Loucy (cell line): Measurements from ENCODE around the gene ZNF560.

Experiments used
- CTCF ChIP-seq: fragments of 200-600 bp; sonication (generic); conservative IDR thresholded peaks from 2 replicates; pipeline ENCODE4 v1.5.1; 2014; ENCODE audit warnings: mild to moderate bottlenecking, antibody characterized with exemption, low read length
- EZH2phosphoT487 ChIP-seq: fragments of 200-600 bp; IDR thresholded peaks from 2 replicates; pipeline ENCODE4 v1.6.1; 2018; ENCODE audit warnings: antibody characterized with exemption, mild to moderate bottlenecking, moderate library complexity, borderline replicate concordance

GRCh38 chr19:9453953-9454352 lies 44.5 kb downstream of the ZNF560 start:
- TF ChIP-seq EZH2phosphoT487 (no peak), CTCF (no peak)
